Motor neuron (in vitro differentiated cells): ENCODE measurements around the gene OGFOD1. TPM values are rescaled to one million over a fixed set of nuclear protein-coding genes. Genes with fewer than 3 reads are reported as not detected.

Experiments
- ATAC-seq, 8 experiments: fragments of 200-7000 bp; cut with Tn5 transposase; replicated peaks in 6 of 8; 2 replicates each; pipeline ENCODE4 v1.8.0; 2021; ENCODE audit warnings: mild to moderate bottlenecking in 8 of 8, moderate library complexity in 8 of 8
- H3K27ac ChIP-seq, 2 donors: fragments of 250-450 bp; sonication (Bioruptor Pico); 2 replicates each; pipeline ENCODE4 v1.9.0; 2021; ENCODE audit warnings: antibody characterized with exemption in 2 of 2, mild to moderate bottlenecking in 2 of 2, moderate library complexity in 1 of 2
- H3K4me1 ChIP-seq, 2 donors: fragments of 250-450 bp; sonication (Bioruptor Pico); replicated peaks in 1 of 2; 2 replicates each; pipeline ENCODE4 v1.6.1; 2021; ENCODE audit warnings: antibody characterized with exemption in 2 of 2, mild to moderate bottlenecking in 2 of 2, moderate library complexity in 1 of 2
- H3K4me3 ChIP-seq, 5 donors: fragments of 250-450 bp; sonication (Bioruptor Pico); 2 replicates each; pipeline ENCODE4 v1.9.0; 2021; ENCODE audit warnings: antibody characterized with exemption in 5 of 5, mild to moderate bottlenecking in 5 of 5, moderate library complexity in 4 of 5
- WGBS, 10 experiments: fragments of 450-650 bp; shearing (Covaris generic); methylation state at CpG; one replicate each; pipeline ENCODE4 v1.0.0; 2022; 5-methylcytosine and 5-hydroxymethylcytosine counted together
- in situ Hi-C, 9 experiments: fragments of 400-800 bp; cut with MboI; loops; one replicate each; pipeline ENCODE4 v1.15.0; 2021; ENCODE audit warnings: low sequenced_read_pairs in 9 of 9, low pct_unique_long_range_greater_than_20kb in 2 of 9; ENCODE audit not compliant: unreplicated experiment in 9 of 9
- total RNA-seq, 8 experiments: library from RNA; unstranded; fragments of 300-600 nt; gene quantifications; 2 replicates each; pipeline versions ENCODE4 v1.2.3 to v1.2.4, GENCODE V29; 2022

The OGFOD1 gene
- total RNA-seq, 8 experiments from 2014 or later, result 20.9 to 59.0 (median 33.8) TPM

- WGBS, 10 experiments, result 52 to 100% (median 98%) methylated on average over 1 to 2 of the region's 2 CpGs
- Histone ChIP-seq H3K4me3 (no peak overlapping the region), H3K4me1 (peaks cover 12 to 17% of the 10 kb centered on the region in 2 donors), H3K27ac (no peak overlapping the region)
- in situ Hi-C loops, result no loop called here
- no peak for ATAC-seq
Observed at GRCh38 chr16:56421313-56421712, 30.0 kb upstream of the OGFOD1 start.

GRCh38 chr16:56421976-56422669, 29.2 kb upstream of the OGFOD1 start:
- Histone ChIP-seq H3K27ac (no peak overlapping the region), H3K4me1 (peaks cover 12 to 17% of the 10 kb centered on the region in 2 donors), H3K4me3 (no peak overlapping the region)
- 50 to 100% (median 94%) methylated on average over 1 to 4 of the region's 5 CpGs; no CpG with 5 or more reads in 5 of the 10 experiments for WGBS, 10 experiments
- no peak for ATAC-seq
- in situ Hi-C loops, result no loop called here

GRCh38 chr16:56422896-56423441, 28.4 kb upstream of the OGFOD1 start:
- in situ Hi-C loops, result no loop called here
- ATAC-seq, result no peak
- H3K4me1 ChIP-seq, result peaks cover 12 to 17% of the 10 kb centered on the region in 2 donors
- no peak overlapping the region for H3K27ac ChIP-seq
- 60 to 100% (median 75%) methylated on average over 2 to 4 of the region's 4 CpGs; no CpG with 5 or more reads in 1 of the 10 experiments for WGBS, 10 experiments
- peak overlapping the region in 1 of 5 donors; percentile 89 for H3K4me3 ChIP-seq

GRCh38 chr16:56423584-56424403, 27.6 kb upstream of the OGFOD1 start:
- Histone ChIP-seq H3K27ac (no peak overlapping the region), H3K4me3 (peak overlapping the region; percentile 80 to 97 (median 82)), H3K4me1 (peaks cover 12 to 17% of the 10 kb centered on the region in 2 donors)
- ATAC-seq, result no peak
- in situ Hi-C loops, result no loop called here
- 3 to 73% (median 30%) methylated on average over 1 to 7 of the region's 7 CpGs for WGBS, 10 experiments

- in situ Hi-C loops, result no loop called here
- ATAC-seq, result peak in 3 of 8 experiments; percentile 1 to 3 (median 3)
- Histone ChIP-seq H3K4me3 (peak overlapping the region; percentile 80 to 97 (median 82)), H3K27ac (peak overlapping the region in 1 of 2 donors; percentile 90), H3K4me1 (peaks cover 12 to 17% of the 10 kb centered on the region in 2 donors)
- WGBS, 10 experiments, result 0 to 17% (median 0%) methylated on average over 1 to 10 of the region's 16 CpGs; no CpG with 5 or more reads in 3 of the 10 experiments
Observed at GRCh38 chr16:56424404-56424764, 27.0 kb upstream of the OGFOD1 start.

GRCh38 chr16:56424791-56425438, 26.4 kb upstream of the OGFOD1 start:
- Histone ChIP-seq H3K4me1 (peaks cover 12 to 17% of the 10 kb centered on the region in 2 donors), H3K27ac (peak overlapping the region; percentile 80 to 90), H3K4me3 (peak overlapping the region; percentile 80 to 97 (median 82))
- ATAC-seq, result peak; percentile 33 to 69 (median 64)
- in situ Hi-C loops, result no loop called here
- 0 to 23% methylated on average over 5 to 16 of the region's 79 CpGs; no CpG with 5 or more reads in 8 of the 10 experiments for WGBS, 10 experiments

GRCh38 chr16:56425439-56425832, 25.9 kb upstream of the OGFOD1 start, which contains the start of gene AMFR:
TSS of gene AMFR (minus strand) at chr16:56425545. CDS start at chr16:56425327, 218 bp downstream.
- 0% methylated on average over 4 of the region's 57 CpGs; no CpG with 5 or more reads in 9 of the 10 experiments for WGBS, 10 experiments
- peak within 1 kb of the TSS; percentile 80 to 97 (median 82) for H3K4me3 ChIP-seq
- in situ Hi-C loops, result no loop called here
- peak; percentile 86 to 95 (median 92) for ATAC-seq
- peak within 1 kb of the TSS; percentile 80 to 90 for H3K27ac ChIP-seq
- H3K4me1 ChIP-seq, result peaks cover 12 to 17% of the 10 kb centered on the region in 2 donors

- in situ Hi-C loops, result no loop called here
- Histone ChIP-seq H3K4me1 (peaks cover 12 to 17% of the 10 kb centered on the region in 2 donors), H3K27ac (no peak overlapping the region), H3K4me3 (no peak overlapping the region)
- 0 to 100% (median 51%) methylated on average over 1 to 2 of the region's 4 CpGs; no CpG with 5 or more reads in 4 of the 10 experiments for WGBS, 10 experiments
- peak in 3 of 8 experiments; percentile 24 to 31 (median 24) for ATAC-seq
Observed at GRCh38 chr16:56426585-56426984, 24.8 kb upstream of the OGFOD1 start.

- in situ Hi-C loops, result no loop called here
- ATAC-seq, result no peak
- Histone ChIP-seq H3K4me1 (peaks cover 8 to 17% of the 10 kb centered on the region in 2 donors), H3K4me3 (no peak overlapping the region), H3K27ac (no peak overlapping the region)
- WGBS, 10 experiments, result 78 to 89% (median 80%) methylated on average over 1 of the region's 1 CpG; no CpG with 5 or more reads in 3 of the 10 experiments
Observed at GRCh38 chr16:56428091-56428490, 23.3 kb upstream of the OGFOD1 start.

GRCh38 chr16:56436258-56436657, 15.1 kb upstream of the OGFOD1 start:
- no peak for ATAC-seq
- H3K4me1 ChIP-seq, result no peaks in the 10 kb centered on the region

GRCh38 chr16:56438038-56438437, 13.3 kb upstream of the OGFOD1 start:
- in situ Hi-C loops, result no loop called here
- Histone ChIP-seq H3K4me3 (no peak overlapping the region), H3K27ac (no peak overlapping the region), H3K4me1 (no peaks in the 10 kb centered on the region)
- WGBS, 10 experiments, result 80 to 100% (median 93%) methylated on average over 1 of the region's 1 CpG; no CpG with 5 or more reads in 6 of the 10 experiments
- no peak for ATAC-seq

More at GRCh38 chr16:56436258-56436657, 15.1 kb upstream of the OGFOD1 start:
- in situ Hi-C loops, result no loop called here
- H3K4me3 ChIP-seq, result no peak overlapping the region
- H3K27ac ChIP-seq, result no peak overlapping the region

GRCh38 chr16:56447286-56447685, 4.1 kb upstream of the OGFOD1 start:
- no peak for ATAC-seq
- Histone ChIP-seq H3K4me1 (peaks cover 8 to 20% of the 10 kb centered on the region in 2 donors), H3K27ac (no peak overlapping the region), H3K4me3 (no peak overlapping the region)
- in situ Hi-C loops, result no loop called here
- WGBS, 10 experiments, result 42 to 100% (median 69%) methylated on average over 1 to 2 of the region's 2 CpGs; no CpG with 5 or more reads in 1 of the 10 experiments
